PC-9 (cell line): ENCODE data around the gene SERTAD1. TPM values are rescaled to one million over a fixed set of nuclear protein-coding genes. Genes with fewer than 3 reads are reported as not detected.
"Not testable (repeated sequence)": the region's sequence is repeated elsewhere in the genome, so short reads cannot be mapped to it uniquely, and the experiment has no call there.

Source experiments
- BruUV-seq: library from RNA; stranded (reverse); fragments of 400-500 nt; replicated peaks from 2 replicates; lab custom pipeline; 2021; lab: Mats Ljungman, UMichigan
- CTCF ChIA-PET: fragments of 300-600 bp; sonication (Branson Sonifier 250); formaldehyde crosslinking; loops from one replicate; lab custom pipeline; 2022; ENCODE audit warnings: antibody characterized with exemption; lab: Charles Lee
- POLR2A ChIA-PET: fragments of 300-600 bp; sonication (Branson Sonifier 250); formaldehyde crosslinking; loops from one replicate; lab custom pipeline; 2022; ENCODE audit warnings: antibody characterized with exemption; ENCODE audit not compliant: unreplicated experiment; lab: Charles Lee
- DNase-seq, 2 experiments: peaks; one replicate each; pipeline versions ENCODE4 v3.0.0 to v3.0.0-alpha.2; 2015 to 2022; ENCODE audit warnings: mixed read lengths in 1 of 2
- H2AFZ ChIP-seq: fragments of 200-600 bp; sonication (generic); 2 replicates; pipeline ENCODE4 v1.8.1; 2017; ENCODE audit warnings: antibody characterized with exemption
- H3F3A ChIP-seq: fragments of 200-600 bp; sonication (generic); 2 replicates; pipeline ENCODE4 v1.8.1; 2017; ENCODE audit warnings: antibody characterized with exemption, mild to moderate bottlenecking, low read depth; ENCODE audit not compliant: insufficient read depth
- H3K27ac ChIP-seq: fragments of 200-600 bp; sonication (generic); 2 replicates; pipeline ENCODE4 v1.6.1; 2016; ENCODE audit warnings: mixed run types
- H3K27me3 ChIP-seq: fragments of 200-600 bp; sonication (generic); 2 replicates; pipeline ENCODE4 v1.6.1; 2016; ENCODE audit warnings: low read depth, mixed run types; ENCODE audit not compliant: insufficient read depth
- H3K36me3 ChIP-seq: fragments of 200-600 bp; sonication (generic); 2 replicates; pipeline ENCODE4 v1.6.1; 2016; ENCODE audit warnings: low read depth, mixed run types
- H3K4me1 ChIP-seq: fragments of 200-600 bp; sonication (generic); replicated peaks from 2 replicates; pipeline ENCODE4 v1.6.1; 2016; ENCODE audit warnings: mixed run types; ENCODE audit not compliant: insufficient read depth
- H3K4me2 ChIP-seq: fragments of 200-600 bp; sonication (generic); 2 replicates; pipeline ENCODE4 v1.6.1; 2017; ENCODE audit warnings: mixed run types
- H3K4me3 ChIP-seq: fragments of 200-600 bp; sonication (generic); 2 replicates; pipeline ENCODE4 v1.6.1; 2016; ENCODE audit warnings: mixed run types
- H3K79me2 ChIP-seq: fragments of 200-600 bp; sonication (generic); 2 replicates; pipeline ENCODE4 v1.6.1; 2017; ENCODE audit warnings: low read depth, mixed run types
- H3K9me2 ChIP-seq: fragments of 200-600 bp; sonication (generic); 2 replicates; pipeline ENCODE4 v1.8.1; 2017; ENCODE audit warnings: mild to moderate bottlenecking; ENCODE audit not compliant: insufficient read depth
- H3K9me3 ChIP-seq: fragments of 200-600 bp; sonication (generic); 2 replicates; pipeline ENCODE4 v1.8.1; 2016; ENCODE audit warnings: low read depth; ENCODE audit not compliant: insufficient read depth
- H4K20me1 ChIP-seq: fragments of 200-600 bp; sonication (generic); 2 replicates; pipeline ENCODE4 v1.8.1; 2017; ENCODE audit not compliant: insufficient read depth
- CTCF ChIP-seq: fragments of 200-600 bp; sonication (generic); conservative IDR thresholded peaks from 2 replicates; pipeline ENCODE4 v1.6.1; 2017; ENCODE audit warnings: mixed run types, antibody characterized with exemption, mild to moderate bottlenecking, moderate library complexity
- EZH2 ChIP-seq: fragments of 200-600 bp; sonication (generic); IDR thresholded peaks from 2 replicates; pipeline ENCODE4 v1.8.0; 2017; ENCODE audit warnings: antibody characterized with exemption, low read depth
- intact Hi-C: fragments of 100-400 bp; cut with micrococcal nuclease; formaldehyde crosslinking; loops from one replicate; pipeline ENCODE4 v1.10.0; 2022; ENCODE audit not compliant: unreplicated experiment
- total RNA-seq: library from RNA; stranded (reverse); gene quantifications from 2 replicates; pipeline ENCODE4 v1.2.3, GENCODE V29; 2021

Gene SERTAD1
- total RNA-seq, 1 experiment from 2014 or later, result 7.8 TPM

GRCh38 chr19:40465025-40465556, 39.3 kb upstream of the SERTAD1 start:
- H3F3A ChIP-seq, result peaks cover 31% of the 10 kb centered on the region
- H3K27me3 ChIP-seq, result no peaks in the 10 kb centered on the region
- intact Hi-C loops, result loop anchor here (1.0 to 2.0 kb wide), 4 partner anchors 44 to 140 kb away; partner anchors contain the start of genes C19orf47 and PLD3
- no peaks in the 10 kb centered on the region for H4K20me1 ChIP-seq
- peak overlapping the region; percentile 83 for H2AFZ ChIP-seq
- no TSS peak for BruUV-seq
- H3K27ac ChIP-seq, result peak overlapping the region; percentile 98
- no peak for TF ChIP-seq CTCF
- no peak for TF ChIP-seq EZH2
- DNase-seq, result peak in 1 of 2 experiments; percentile 61
- H3K4me2 ChIP-seq, result peak overlapping the region; percentile 83
- H3K4me3 ChIP-seq, result peak overlapping the region; percentile 82
- no peaks in the 10 kb centered on the region for H3K9me2 ChIP-seq
- no peaks in the 10 kb centered on the region for H3K36me3 ChIP-seq
- ChIA-PET CTCF (interaction anchor here (0.6 to 1.7 kb wide), 10 partner anchors 20 to 913 kb away, joined by 3 to 9 read pairs (median 4); no protein-coding TSS in a partner anchor), POLR2A (interaction anchor here (0.6 to 1.7 kb wide), 4 partner anchors 32 to 313 kb away, joined by 3 to 17 read pairs (median 8); partner anchors contain the start of gene RAB4B)
- H3K4me1 ChIP-seq, result peaks cover 22% of the 10 kb centered on the region
- H3K79me2 ChIP-seq, result peaks cover 35% of the 10 kb centered on the region
- no peaks in the 10 kb centered on the region for H3K9me3 ChIP-seq

GRCh38 chr19:40464059-40465024, 38.5 kb upstream of the SERTAD1 start:
- DNase-seq, result peak; percentile 89 to 93
- peak overlapping the region; percentile 83 for H3K4me2 ChIP-seq
- POLR2A ChIA-PET, result interaction anchor here (0.6 to 1.7 kb wide), 11 partner anchors 31 to 889 kb away, joined by 3 to 17 read pairs (median 6); partner anchors contain the start of genes C19orf47, PLD3 and SERTAD1
- peaks cover 40% of the 10 kb centered on the region for H3K79me2 ChIP-seq
- H2AFZ ChIP-seq, result peak overlapping the region; percentile 83
- H4K20me1 ChIP-seq, result no peaks in the 10 kb centered on the region
- no peaks in the 10 kb centered on the region for H3K9me2 ChIP-seq
- no peaks in the 10 kb centered on the region for H3K36me3 ChIP-seq
- BruUV-seq, result TSS peak; percentile 93
- peak overlapping the region; percentile 98 for H3K27ac ChIP-seq
- H3F3A ChIP-seq, result peaks cover 31% of the 10 kb centered on the region
- peak overlapping the region; percentile 82 for H3K4me3 ChIP-seq
- H3K9me3 ChIP-seq, result no peaks in the 10 kb centered on the region
- no peaks in the 10 kb centered on the region for H3K27me3 ChIP-seq
- TF ChIP-seq CTCF (peak; percentile 94), EZH2 (no peak)
- CTCF ChIA-PET, result interaction anchor here (0.6 to 2.3 kb wide), 14 partner anchors 22 to 612 kb away, joined by 3 to 15 read pairs (median 4); no protein-coding TSS in a partner anchor
- peaks cover 22% of the 10 kb centered on the region for H3K4me1 ChIP-seq
- intact Hi-C loops, result loop anchor here (1.0 to 5.0 kb wide), 6 partner anchors 20 to 140 kb away; partner anchors contain the start of genes C19orf47, PLD3 and SERTAD3

GRCh38 chr19:40463587-40464037, 37.8 kb upstream of the SERTAD1 start:
- H3K36me3 ChIP-seq, H3K27me3 ChIP-seq, H4K20me1 ChIP-seq, BruUV-seq, H3K9me2 ChIP-seq, H2AFZ ChIP-seq, H3K9me3 ChIP-seq: not testable (repeated sequence)
- H3K4me3 ChIP-seq, result peak overlapping the region; percentile 50; the same call in 1 of the 2 replicates
- H3F3A ChIP-seq, result peaks cover 31% of the 10 kb centered on the region
- DNase-seq, result peak; percentile 76 to 85
- H3K4me2 ChIP-seq, result peak overlapping the region; percentile 83
- H3K4me1 ChIP-seq, result peaks cover 22% of the 10 kb centered on the region
- intact Hi-C loops, result loop anchor here (1.0 to 5.0 kb wide), 5 partner anchors 19 to 141 kb away; partner anchors contain the start of gene SERTAD3
- peak overlapping the region; percentile 98 for H3K27ac ChIP-seq
- peaks cover 40% of the 10 kb centered on the region for H3K79me2 ChIP-seq
- ChIA-PET POLR2A (interaction anchor here (0.6 to 1.3 kb wide), 8 partner anchors 38 to 890 kb away, joined by 3 to 16 read pairs (median 6); partner anchors contain the start of genes AKT2 and SERTAD1), CTCF (interaction anchor here (0.6 to 2.3 kb wide), 10 partner anchors 43 to 271 kb away, joined by 3 to 15 read pairs (median 3); no protein-coding TSS in a partner anchor)
